Measurements from ENCODE around the gene GNA12. TPM values are rescaled to one million over a fixed set of nuclear protein-coding genes. Genes with fewer than 3 reads are reported as not detected.

GNA12 gene
- polyA plus RNA-seq, 1 donor (not counting 4 experiments of a cell fraction or from before 2014, with no cell fraction given) = 35.5 TPM

GRCh38 chr7:2792235-2792634 lies 51.9 kb downstream of the GNA12 start:
- H3K36me3 ChIP-seq (ENCODE audit: control insufficient read depth in 2 of 2, extremely low read depth in 1 of 2, insufficient read depth in 2 of 2, low read length in 2 of 2) = peaks cover 8 to 16% of the 10 kb centered on the region in 2 experiments
- TF ChIP-seq EZH2 (IDR thresholded peaks at IDR 0.05; ENCODE audit: low read length) (no peak), CTCF (optimal IDR thresholded peaks at IDR 0.05 in 1 of 3, IDR thresholded peaks at IDR 0.05 in 1 of 3, conservative IDR thresholded peaks at IDR 0.05 in 1 of 3; ENCODE audit: extremely low read depth in 1 of 3, insufficient read depth in 2 of 3, low read length in 3 of 3) (no peak)
- no peak overlapping the region for H3K9ac ChIP-seq (ENCODE audit: control insufficient read depth, extremely low read depth, insufficient read depth, low read length)
- dilution Hi-C loops (cut with MboI; ENCODE audit: extremely low pct_ligation_motif_present, low sequenced_read_pairs) = no loop called here
- no peaks in the 10 kb centered on the region for H3K9me3 ChIP-seq (ENCODE audit: control insufficient read depth, low read depth, low read length)
- H3K27ac ChIP-seq (ENCODE audit: control insufficient read depth, insufficient read depth, low read length) = no peak overlapping the region
- H3K9me1 ChIP-seq (ENCODE audit: control insufficient read depth, extremely low read depth, insufficient read depth, low read length) = no peaks in the 10 kb centered on the region
- DNase-seq (ENCODE audit: low read depth, low spot score) = no peak
- H2AFZ ChIP-seq (ENCODE audit: control insufficient read depth, low read length) = no peak overlapping the region
- peaks cover 23% of the 10 kb centered on the region for H3K79me2 ChIP-seq (ENCODE audit: control insufficient read depth, insufficient read depth, low read length)
- no peaks in the 10 kb centered on the region for H3K4me1 ChIP-seq (ENCODE audit: control insufficient read depth, extremely low read depth, insufficient read depth, low read length)
- no peaks in the 10 kb centered on the region for H3K27me3 ChIP-seq (ENCODE audit: control insufficient read depth, extremely low read depth, insufficient read depth, low read length)
- no peak overlapping the region for H3K4me2 ChIP-seq (ENCODE audit: control insufficient read depth, extremely low read depth, insufficient read depth, low read depth, low read length)
- no peak overlapping the region for H3K4me3 ChIP-seq (ENCODE audit: control insufficient read depth in 2 of 3, extremely low read depth in 1 of 3, insufficient read depth in 2 of 3, low read depth in 1 of 3, low read length in 3 of 3)
- no peak for FAIRE-seq
- no peaks in the 10 kb centered on the region for H4K20me1 ChIP-seq (ENCODE audit: control insufficient read depth, extremely low read depth, insufficient read depth, low read length)

GRCh38 chr7:2791390-2791789 lies 52.7 kb downstream of the GNA12 start:
- DNase-seq (ENCODE audit: low read depth, low spot score) = no peak
- dilution Hi-C loops (cut with MboI; ENCODE audit: extremely low pct_ligation_motif_present, low sequenced_read_pairs) = no loop called here

More at GRCh38 chr7:2791390-2791789, 52.7 kb downstream of the GNA12 start:
- H3K4me2 ChIP-seq (ENCODE audit: control insufficient read depth, extremely low read depth, insufficient read depth, low read depth, low read length) = no peak overlapping the region
- no peak overlapping the region for H3K4me3 ChIP-seq (ENCODE audit: control insufficient read depth in 2 of 3, extremely low read depth in 1 of 3, insufficient read depth in 2 of 3, low read depth in 1 of 3, low read length in 3 of 3)
- H3K27me3 ChIP-seq (ENCODE audit: control insufficient read depth, extremely low read depth, insufficient read depth, low read length) = no peaks in the 10 kb centered on the region
- no peak for FAIRE-seq
- H3K9ac ChIP-seq (ENCODE audit: control insufficient read depth, extremely low read depth, insufficient read depth, low read length) = no peak overlapping the region
- TF ChIP-seq CTCF (optimal IDR thresholded peaks at IDR 0.05 in 1 of 3, IDR thresholded peaks at IDR 0.05 in 1 of 3, conservative IDR thresholded peaks at IDR 0.05 in 1 of 3; ENCODE audit: extremely low read depth in 1 of 3, insufficient read depth in 2 of 3, low read length in 3 of 3) (no peak), EZH2 (IDR thresholded peaks at IDR 0.05; ENCODE audit: low read length) (no peak)
- peaks cover 22% of the 10 kb centered on the region for H3K79me2 ChIP-seq (ENCODE audit: control insufficient read depth, insufficient read depth, low read length)
- H4K20me1 ChIP-seq (ENCODE audit: control insufficient read depth, extremely low read depth, insufficient read depth, low read length) = no peaks in the 10 kb centered on the region
- no peak overlapping the region for H3K27ac ChIP-seq (ENCODE audit: control insufficient read depth, insufficient read depth, low read length)
- no peaks in the 10 kb centered on the region for H3K9me3 ChIP-seq (ENCODE audit: control insufficient read depth, low read depth, low read length)
- H3K4me1 ChIP-seq (ENCODE audit: control insufficient read depth, extremely low read depth, insufficient read depth, low read length) = no peaks in the 10 kb centered on the region
- no peaks in the 10 kb centered on the region for H3K9me1 ChIP-seq (ENCODE audit: control insufficient read depth, extremely low read depth, insufficient read depth, low read length)
- no peak overlapping the region for H2AFZ ChIP-seq (ENCODE audit: control insufficient read depth, low read length)
- H3K36me3 ChIP-seq (ENCODE audit: control insufficient read depth in 2 of 2, extremely low read depth in 1 of 2, insufficient read depth in 2 of 2, low read length in 2 of 2) = peaks cover 8 to 20% of the 10 kb centered on the region in 2 experiments

All from keratinocyte (primary cell).